Measurements from ENCODE around the gene GSDME.

Gene GSDME

DNA sequence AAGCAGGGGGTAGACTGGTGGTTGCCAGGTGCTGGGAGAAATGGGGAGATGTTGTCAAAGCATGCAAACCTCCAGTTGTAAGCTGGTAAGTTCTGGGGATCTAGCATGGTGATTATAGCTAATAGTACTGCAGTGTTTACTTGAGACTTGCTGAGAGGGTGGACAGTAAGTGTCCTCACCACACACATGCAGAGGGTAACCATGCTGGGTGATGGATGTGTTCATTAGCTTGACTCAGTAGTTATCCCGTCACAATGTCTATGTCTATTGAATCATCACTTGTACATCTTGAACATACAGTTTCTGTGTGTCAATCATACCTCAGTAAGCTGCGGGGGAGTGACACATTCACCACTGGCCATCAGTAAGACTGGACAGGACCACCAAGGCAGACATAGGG, 42.1 kb downstream of the GSDME start:
- peaks cover 12% of the 10 kb centered on the region for H3K79me1 ChIP-seq (replicated peaks; ENCODE audit: low read length, poor library complexity, severe bottlenecking)
- no peak overlapping the region for H3K27ac ChIP-seq (ENCODE audit: low read length, poor library complexity, severe bottlenecking)
- no peak overlapping the region for H3K4me3 ChIP-seq (ENCODE audit: insufficient read depth in 1 of 2, low read depth in 1 of 2, low read length in 2 of 2)
- no peak overlapping the region for H3K23ac ChIP-seq (ENCODE audit: low read length in 2 of 2)
- no peak overlapping the region for H2BK120ac ChIP-seq (ENCODE audit: low read depth, low read length)
- no peak overlapping the region for H3K14ac ChIP-seq (ENCODE audit: low read length in 2 of 2)
- H3K36me3 ChIP-seq (ENCODE audit: control insufficient read depth in 1 of 2, insufficient read depth in 2 of 2, low read depth in 1 of 2, low read length in 2 of 2), result peaks cover 36 to 60% of the 10 kb centered on the region in 2 experiments
- H2BK12ac ChIP-seq (ENCODE audit: low read length in 2 of 2), result no peak overlapping the region
- no peak overlapping the region for H3K4me2 ChIP-seq (ENCODE audit: low read length, poor library complexity, severe bottlenecking)
- H4K8ac ChIP-seq (ENCODE audit: low read length), result no peak overlapping the region
- DNase-seq, result no peak
- H2BK5ac ChIP-seq (ENCODE audit: low read depth, low read length, poor library complexity, severe bottlenecking), result no peak overlapping the region
- H3K27me3 ChIP-seq (ENCODE audit: control insufficient read depth in 1 of 2, insufficient read depth in 1 of 2, low read length in 2 of 2), result no peaks in the 10 kb centered on the region
- H3K9me3 ChIP-seq (ENCODE audit: control insufficient read depth, low read length), result no peaks in the 10 kb centered on the region
- no peak overlapping the region for H4K91ac ChIP-seq (ENCODE audit: low read length)
- H2BK15ac ChIP-seq (ENCODE audit: low read depth, poor library complexity, severe bottlenecking), result no peak overlapping the region
- no peak overlapping the region for H2AFZ ChIP-seq (ENCODE audit: low read depth, low read length)
- H3K4ac ChIP-seq (ENCODE audit: low read depth in 1 of 2, low read length in 2 of 2), result no peak overlapping the region
- no peak overlapping the region for H3K18ac ChIP-seq (ENCODE audit: low read depth in 1 of 2, low read length in 2 of 2)
- 97% methylated on average over 2 of the region's 2 CpGs for WGBS
- no peak overlapping the region for H3K9ac ChIP-seq (ENCODE audit: low read length)
- peaks cover 13% of the 10 kb centered on the region for H3K4me1 ChIP-seq (ENCODE audit: control insufficient read depth, insufficient read depth, low read depth, low read length)
- H2AK5ac ChIP-seq (ENCODE audit: low read length, severe bottlenecking), result no peak overlapping the region

DNA sequence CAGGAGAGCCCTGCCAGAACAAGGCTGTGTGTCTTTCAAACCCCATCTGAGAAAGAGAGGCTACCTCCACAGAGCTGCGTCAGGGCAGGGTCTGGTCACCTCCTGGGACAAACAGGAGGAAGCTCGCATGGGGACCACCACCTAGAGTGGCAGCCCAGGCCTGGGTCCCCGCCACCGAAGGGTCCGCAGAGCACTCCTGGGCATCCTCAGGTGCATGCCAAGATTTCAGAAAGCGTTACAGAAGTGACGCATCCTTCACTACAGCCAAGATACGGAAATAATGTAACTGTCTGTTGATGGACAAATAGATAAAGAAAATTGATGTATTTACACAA, 42.6 kb downstream of the GSDME start:
- Histone ChIP-seq H3K9me3 (ENCODE audit: control insufficient read depth, low read length) (no peaks in the 10 kb centered on the region), H3K4me3 (ENCODE audit: insufficient read depth in 1 of 2, low read depth in 1 of 2, low read length in 2 of 2) (no peak overlapping the region), H2AFZ (ENCODE audit: low read depth, low read length) (no peak overlapping the region), H3K36me3 (ENCODE audit: control insufficient read depth in 1 of 2, insufficient read depth in 2 of 2, low read depth in 1 of 2, low read length in 2 of 2) (peaks cover 41 to 65% of the 10 kb centered on the region in 2 experiments), H3K4me2 (ENCODE audit: low read length, poor library complexity, severe bottlenecking) (no peak overlapping the region), H3K79me1 (replicated peaks; ENCODE audit: low read length, poor library complexity, severe bottlenecking) (peaks cover 16% of the 10 kb centered on the region), H3K4me1 (ENCODE audit: control insufficient read depth, insufficient read depth, low read depth, low read length) (peaks cover 13% of the 10 kb centered on the region), H2BK15ac (ENCODE audit: low read depth, poor library complexity, severe bottlenecking) (no peak overlapping the region), H2BK120ac (ENCODE audit: low read depth, low read length) (no peak overlapping the region), H2AK5ac (ENCODE audit: low read length, severe bottlenecking) (no peak overlapping the region), H4K8ac (ENCODE audit: low read length) (no peak overlapping the region), H3K4ac (ENCODE audit: low read depth in 1 of 2, low read length in 2 of 2) (no peak overlapping the region), H3K14ac (ENCODE audit: low read length in 2 of 2) (no peak overlapping the region), H3K27me3 (ENCODE audit: control insufficient read depth in 1 of 2, insufficient read depth in 1 of 2, low read length in 2 of 2) (no peaks in the 10 kb centered on the region), H3K27ac (ENCODE audit: low read length, poor library complexity, severe bottlenecking) (no peak overlapping the region), H2BK5ac (ENCODE audit: low read depth, low read length, poor library complexity, severe bottlenecking) (no peak overlapping the region), H3K18ac (ENCODE audit: low read depth in 1 of 2, low read length in 2 of 2) (no peak overlapping the region), H4K91ac (ENCODE audit: low read length) (no peak overlapping the region), H3K23ac (ENCODE audit: low read length in 2 of 2) (no peak overlapping the region), H2BK12ac (ENCODE audit: low read length in 2 of 2) (no peak overlapping the region), H3K9ac (ENCODE audit: low read length) (no peak overlapping the region)
- DNase-seq, result no peak
- 96% methylated on average over 8 of the region's 8 CpGs for WGBS

DNA sequence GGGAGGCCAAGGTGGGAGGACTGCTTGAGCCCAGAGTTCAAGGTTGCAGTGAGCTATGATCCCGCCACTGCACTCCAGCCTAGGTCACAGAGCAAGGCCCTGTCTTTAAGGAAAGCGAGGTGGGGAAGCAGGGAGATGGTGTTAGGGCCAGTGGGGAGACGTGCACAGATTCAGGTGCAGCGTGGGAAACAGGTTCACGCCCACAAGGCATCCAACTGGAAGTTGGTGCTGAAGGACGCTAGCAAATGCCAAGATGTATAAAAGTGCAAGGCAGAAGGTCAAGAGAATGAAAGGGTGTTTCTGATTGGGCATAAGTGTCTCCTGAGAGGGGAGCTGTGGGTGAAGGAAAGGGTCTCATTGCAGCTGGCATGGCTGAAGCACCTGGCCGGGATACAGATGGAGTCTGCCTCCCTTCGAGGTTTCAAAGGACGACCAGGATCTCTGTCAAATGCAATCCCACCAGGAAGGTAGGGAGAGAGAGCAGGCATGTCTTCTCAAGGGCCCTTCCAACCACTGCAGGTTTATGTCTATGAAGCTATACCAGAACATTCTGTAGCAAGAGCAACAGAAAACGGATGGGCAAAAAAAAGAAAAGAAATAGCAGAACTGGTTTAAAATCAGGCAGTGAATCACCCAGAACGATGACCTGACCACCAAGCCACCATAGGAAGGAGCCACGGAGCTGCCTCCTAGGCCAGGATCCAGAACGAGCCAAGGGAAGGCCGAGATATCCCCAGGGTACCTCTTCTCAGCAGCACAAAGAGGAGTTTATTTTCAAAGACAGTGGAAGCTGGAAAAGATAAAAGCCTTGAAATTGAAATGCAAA, 43.2 kb downstream of the GSDME start:
- Histone ChIP-seq H2BK5ac (ENCODE audit: low read depth, low read length, poor library complexity, severe bottlenecking) (no peak overlapping the region), H3K4me1 (ENCODE audit: control insufficient read depth, insufficient read depth, low read depth, low read length) (peaks cover 13% of the 10 kb centered on the region), H3K27ac (ENCODE audit: low read length, poor library complexity, severe bottlenecking) (no peak overlapping the region), H2BK120ac (ENCODE audit: low read depth, low read length) (no peak overlapping the region), H3K79me1 (replicated peaks; ENCODE audit: low read length, poor library complexity, severe bottlenecking) (peaks cover 17% of the 10 kb centered on the region), H3K36me3 (ENCODE audit: control insufficient read depth in 1 of 2, insufficient read depth in 2 of 2, low read depth in 1 of 2, low read length in 2 of 2) (peaks cover 44 to 69% of the 10 kb centered on the region in 2 experiments), H3K27me3 (ENCODE audit: control insufficient read depth in 1 of 2, insufficient read depth in 1 of 2, low read length in 2 of 2) (no peaks in the 10 kb centered on the region), H3K9me3 (ENCODE audit: control insufficient read depth, low read length) (no peaks in the 10 kb centered on the region), H3K14ac (ENCODE audit: low read length in 2 of 2) (no peak overlapping the region), H2AFZ (ENCODE audit: low read depth, low read length) (no peak overlapping the region), H2BK12ac (ENCODE audit: low read length in 2 of 2) (no peak overlapping the region), H3K4ac (ENCODE audit: low read depth in 1 of 2, low read length in 2 of 2) (no peak overlapping the region), H2AK5ac (ENCODE audit: low read length, severe bottlenecking) (no peak overlapping the region), H2BK15ac (ENCODE audit: low read depth, poor library complexity, severe bottlenecking) (no peak overlapping the region), H3K18ac (ENCODE audit: low read depth in 1 of 2, low read length in 2 of 2) (no peak overlapping the region), H3K23ac (ENCODE audit: low read length in 2 of 2) (no peak overlapping the region), H3K4me2 (ENCODE audit: low read length, poor library complexity, severe bottlenecking) (no peak overlapping the region), H4K91ac (ENCODE audit: low read length) (no peak overlapping the region), H3K4me3 (ENCODE audit: insufficient read depth in 1 of 2, low read depth in 1 of 2, low read length in 2 of 2) (no peak overlapping the region), H3K9ac (ENCODE audit: low read length) (no peak overlapping the region), H4K8ac (ENCODE audit: low read length) (no peak overlapping the region)
- DNase-seq, result no peak
- 95% methylated on average over 14 of the region's 14 CpGs for WGBS

DNA sequence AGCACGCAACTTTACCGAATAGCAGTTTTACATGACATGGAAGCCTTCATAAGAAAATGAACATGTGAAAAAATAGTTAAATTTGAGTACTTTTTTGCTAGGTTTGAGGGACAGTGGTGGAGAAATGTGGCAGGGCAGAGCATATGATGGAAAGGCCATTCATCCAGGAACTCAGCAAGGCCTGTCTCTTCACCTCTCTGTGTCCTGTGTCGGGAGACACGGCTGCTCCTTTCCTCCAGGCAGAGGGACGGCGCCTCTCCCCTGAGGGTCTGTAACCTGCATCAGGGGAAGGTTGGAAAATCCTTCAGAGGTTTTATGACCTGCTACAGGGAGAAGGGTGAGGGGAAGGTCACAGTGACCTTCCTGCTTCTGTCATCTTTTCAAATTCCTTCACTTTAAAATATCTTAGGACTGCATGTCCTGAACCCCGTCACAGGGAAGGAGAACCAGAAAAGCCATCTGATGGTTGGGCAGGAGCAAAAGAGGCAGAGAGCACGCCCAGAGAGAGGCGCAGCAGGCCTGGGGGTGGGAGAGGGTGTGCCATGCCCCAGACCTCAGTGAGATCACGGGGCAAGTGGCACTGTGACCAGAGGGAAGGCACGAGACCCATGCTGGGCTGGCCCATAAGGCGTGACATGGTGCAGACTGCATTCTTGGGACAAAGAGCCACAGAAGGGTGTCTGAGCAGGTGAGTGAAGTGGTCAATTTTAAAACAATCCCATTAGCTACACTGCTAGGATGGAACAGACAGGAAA, 44.0 kb downstream of the GSDME start:
- Histone ChIP-seq H3K36me3 (ENCODE audit: control insufficient read depth in 1 of 2, insufficient read depth in 2 of 2, low read depth in 1 of 2, low read length in 2 of 2) (peaks cover 39 to 63% of the 10 kb centered on the region in 2 experiments), H2BK5ac (ENCODE audit: low read depth, low read length, poor library complexity, severe bottlenecking) (no peak overlapping the region), H2AK5ac (ENCODE audit: low read length, severe bottlenecking) (no peak overlapping the region), H3K9me3 (ENCODE audit: control insufficient read depth, low read length) (no peaks in the 10 kb centered on the region), H3K4me1 (ENCODE audit: control insufficient read depth, insufficient read depth, low read depth, low read length) (peaks cover 13% of the 10 kb centered on the region), H4K91ac (ENCODE audit: low read length) (no peak overlapping the region), H2AFZ (ENCODE audit: low read depth, low read length) (no peak overlapping the region), H3K27me3 (ENCODE audit: control insufficient read depth in 1 of 2, insufficient read depth in 1 of 2, low read length in 2 of 2) (no peaks in the 10 kb centered on the region), H3K4ac (ENCODE audit: low read depth in 1 of 2, low read length in 2 of 2) (no peak overlapping the region), H3K4me3 (ENCODE audit: insufficient read depth in 1 of 2, low read depth in 1 of 2, low read length in 2 of 2) (no peak overlapping the region), H3K23ac (ENCODE audit: low read length in 2 of 2) (no peak overlapping the region), H2BK15ac (ENCODE audit: low read depth, poor library complexity, severe bottlenecking) (no peak overlapping the region), H3K27ac (ENCODE audit: low read length, poor library complexity, severe bottlenecking) (no peak overlapping the region), H3K14ac (ENCODE audit: low read length in 2 of 2) (no peak overlapping the region), H3K9ac (ENCODE audit: low read length) (no peak overlapping the region), H2BK120ac (ENCODE audit: low read depth, low read length) (no peak overlapping the region), H2BK12ac (ENCODE audit: low read length in 2 of 2) (no peak overlapping the region), H3K79me1 (replicated peaks; ENCODE audit: low read length, poor library complexity, severe bottlenecking) (peaks cover 17% of the 10 kb centered on the region), H4K8ac (ENCODE audit: low read length) (no peak overlapping the region), H3K4me2 (ENCODE audit: low read length, poor library complexity, severe bottlenecking) (no peak overlapping the region), H3K18ac (ENCODE audit: low read depth in 1 of 2, low read length in 2 of 2) (no peak overlapping the region)
- WGBS, result 95% methylated on average over 10 of the region's 12 CpGs
- DNase-seq, result no peak
